Stimulated activated CD4-positive, alpha-beta T cell treated with anti-CD3 and anti-CD28 coated beads, Interleukin-15, amount 100 ng/mL, for 1 hour (primary cell): ENCODE measurements around the gene BBS9.
"Not testable (repeated sequence)": the region's sequence is repeated elsewhere in the genome, so short reads cannot be mapped to it uniquely, and the experiment has no call there.

Source experiments
- DNase-seq, 2 donors: peaks; one replicate each; pipeline ENCODE4 v3.0.0-alpha.2; 2020; ENCODE audit warnings: low read depth in 1 of 2, low spot score in 1 of 2

Gene BBS9

DNA sequence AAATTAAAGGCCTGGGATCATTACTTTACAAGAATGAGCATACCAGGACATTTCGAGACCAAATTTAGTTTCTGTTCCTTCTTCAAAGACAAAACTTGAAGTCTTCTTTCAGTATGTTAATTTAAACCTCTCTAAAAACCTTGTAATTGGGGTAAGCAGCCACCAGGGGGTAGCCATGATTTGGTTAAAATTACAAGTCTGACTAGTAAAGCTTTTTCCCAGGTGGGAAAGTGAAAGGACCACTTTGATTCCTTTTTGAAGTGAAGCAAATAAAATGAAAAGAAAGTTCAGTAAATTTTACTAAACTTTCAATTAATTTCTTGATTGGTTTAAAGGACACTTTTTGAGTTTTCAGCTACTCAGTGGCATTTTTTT, 294.3 kb downstream of the BBS9 start:
- DNase-seq = no peak

DNA sequence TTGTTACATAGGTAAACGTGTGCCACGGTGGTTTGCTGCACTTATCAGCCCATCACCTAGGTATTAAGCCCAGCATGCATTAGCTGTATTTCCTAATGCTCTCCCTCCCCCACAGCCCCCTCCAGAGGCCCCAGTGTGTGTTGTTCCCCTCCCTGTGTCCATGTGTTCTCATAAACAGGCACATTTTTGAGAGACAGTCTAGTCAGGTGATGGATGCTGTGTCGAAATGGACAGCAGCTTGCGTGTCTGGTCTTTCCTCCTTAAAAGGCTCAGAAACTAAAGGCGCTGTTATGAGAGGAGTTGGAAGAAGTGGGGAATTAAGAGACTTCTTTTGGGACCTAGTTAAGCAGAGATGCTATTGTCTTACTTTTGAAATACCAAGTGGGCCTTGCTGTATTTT, 296.0 kb downstream of the BBS9 start:
- DNase-seq = no peak

DNA sequence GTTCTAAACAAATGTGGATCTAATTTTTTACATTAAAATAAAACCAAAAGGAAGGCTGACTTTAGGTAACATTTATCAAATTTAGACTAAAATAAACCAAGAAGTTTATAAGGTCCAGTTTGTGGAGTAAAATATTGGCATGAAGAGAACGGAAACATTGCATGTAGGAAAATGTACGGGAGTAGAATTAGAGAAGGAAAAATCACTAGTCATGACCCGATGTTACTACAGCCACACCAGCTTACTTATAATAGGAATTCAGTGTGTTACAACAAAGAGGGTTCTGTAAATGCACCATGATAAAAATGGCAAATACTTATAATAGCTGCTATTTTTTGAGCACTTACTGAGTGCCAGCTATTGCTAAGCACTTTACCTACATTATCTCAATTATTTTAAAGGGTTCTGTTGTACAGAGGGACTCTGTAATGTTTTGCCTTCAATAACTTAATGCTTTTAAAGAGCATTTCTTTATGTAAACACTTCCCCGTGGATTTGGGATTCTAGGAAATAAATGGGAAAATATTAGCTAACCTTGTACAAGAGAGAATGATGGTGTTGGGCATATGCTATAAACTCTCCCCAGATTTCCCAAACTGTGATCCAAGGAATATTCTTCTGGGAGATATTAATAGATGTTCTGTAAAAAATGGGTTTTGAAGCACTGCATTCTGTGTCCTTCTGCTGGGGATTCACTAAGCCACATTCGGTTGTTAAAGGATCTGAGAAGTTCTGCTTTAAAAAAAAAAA, 296.7 kb downstream of the BBS9 start:
- no peak for DNase-seq

DNA sequence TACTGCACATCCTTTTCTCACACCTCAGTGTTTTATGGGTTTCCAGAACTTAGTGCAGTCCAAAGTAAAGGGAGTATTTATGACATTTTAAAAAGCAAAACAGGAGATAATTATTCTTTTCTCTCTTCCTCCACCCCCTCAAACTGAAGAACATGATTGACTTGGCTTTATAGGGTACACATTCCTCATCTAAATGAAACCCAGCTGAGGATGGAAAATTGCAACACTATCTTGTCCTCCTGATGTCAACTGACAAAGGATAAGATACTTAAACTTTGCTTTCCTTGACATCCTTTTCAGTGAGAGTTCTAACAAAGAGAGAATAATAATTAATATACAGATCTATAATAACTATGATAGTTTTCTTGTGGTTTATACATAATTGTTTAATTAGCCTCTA, 299.1 kb downstream of the BBS9 start:
- DNase-seq = no peak

DNA sequence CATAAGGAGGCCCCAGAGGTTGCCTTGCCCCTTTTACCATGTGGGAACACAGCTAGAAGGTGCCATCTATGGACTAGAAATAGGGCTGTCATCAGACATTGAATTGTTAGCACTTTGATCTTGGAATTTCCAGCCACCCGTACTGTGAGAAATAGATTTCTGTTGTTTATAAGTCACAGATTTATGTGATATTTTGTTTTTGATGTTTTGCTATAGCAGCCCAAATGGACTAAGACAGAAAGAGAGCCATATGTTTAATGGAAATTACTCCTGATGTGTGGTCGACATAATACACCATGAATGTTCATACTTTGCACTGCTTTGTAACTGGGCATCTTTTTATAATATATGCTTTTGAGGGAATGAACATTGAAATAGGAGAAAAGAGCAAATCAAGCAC, 302.2 kb downstream of the BBS9 start:
- DNase-seq = no peak

DNA sequence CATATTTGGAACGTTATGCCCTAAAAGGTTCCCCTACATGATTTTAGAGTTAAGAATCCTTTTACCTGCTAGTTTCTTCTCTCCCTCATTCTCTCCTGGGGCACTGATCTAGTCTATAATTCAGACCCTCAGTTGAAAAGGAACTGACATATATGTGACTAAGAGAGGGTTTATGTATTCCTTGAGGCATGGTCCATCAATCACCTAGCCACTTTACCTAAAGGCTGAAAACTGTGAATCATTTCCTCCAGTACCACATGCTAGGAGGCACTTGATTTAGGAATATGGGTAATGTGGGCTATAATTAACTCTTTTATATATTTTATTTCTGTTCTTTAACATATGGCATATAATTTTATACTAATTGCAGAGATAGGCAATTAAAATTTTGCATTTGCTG, 303.5 kb downstream of the BBS9 start:
- no peak for DNase-seq

DNA sequence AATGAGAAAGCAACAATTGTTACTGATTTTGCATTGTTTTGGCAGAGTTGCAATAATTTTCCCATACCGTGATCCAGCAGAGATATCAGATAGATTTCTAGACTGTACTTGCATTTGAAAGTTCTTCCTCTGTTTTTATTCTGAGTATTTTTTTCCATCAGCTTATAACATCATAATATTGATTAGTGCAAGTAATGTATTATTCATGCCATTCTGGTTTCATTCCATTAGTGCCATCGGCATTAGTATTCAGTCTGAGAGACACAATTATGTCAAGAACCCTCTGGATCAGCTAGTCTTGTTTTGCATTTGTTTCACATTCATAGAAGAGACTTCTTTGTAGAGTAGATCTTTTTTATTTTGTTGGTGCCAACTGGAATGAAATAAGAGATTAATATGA, 304.0 kb downstream of the BBS9 start:
- no peak for DNase-seq

DNA sequence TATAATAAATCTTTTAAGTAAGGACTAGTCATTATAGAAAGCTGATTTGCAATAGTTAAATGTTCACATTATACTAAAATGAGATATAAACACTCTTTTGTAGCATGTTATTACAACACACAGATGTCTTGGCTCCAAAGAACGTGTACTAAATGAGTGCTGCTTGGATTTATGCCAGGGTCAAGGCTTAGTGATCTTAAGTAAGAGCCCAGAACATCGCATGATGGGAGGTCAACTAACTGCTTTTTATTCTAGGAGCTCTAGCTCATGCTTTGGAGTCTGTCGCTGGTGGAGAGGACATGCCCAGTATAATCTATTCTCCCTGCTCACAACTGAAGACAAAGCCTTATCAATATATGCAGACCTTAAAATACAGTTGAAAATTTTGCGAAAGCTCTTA, 315.1 kb downstream of the BBS9 start:
- DNase-seq = no peak

DNA sequence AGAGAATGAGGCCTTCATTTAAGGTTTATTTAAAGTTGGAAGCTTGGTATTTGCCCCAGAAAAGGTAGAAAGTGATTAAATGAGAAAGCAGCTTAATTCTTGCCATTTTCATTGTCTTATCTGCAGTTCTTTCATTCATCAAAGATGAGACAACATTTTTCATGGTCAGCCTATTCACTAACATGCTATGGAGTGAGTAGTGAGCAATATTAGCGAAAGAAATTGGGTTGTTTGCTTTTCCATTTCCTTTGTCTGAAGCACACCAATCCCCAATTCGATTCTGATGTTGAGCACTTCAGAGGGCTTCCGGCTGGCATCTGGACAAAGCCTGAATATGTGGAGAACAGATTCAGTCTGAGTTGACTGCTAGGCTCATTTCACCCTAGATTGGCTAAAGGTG, 317.2 kb downstream of the BBS9 start:
- DNase-seq = no peak

DNA sequence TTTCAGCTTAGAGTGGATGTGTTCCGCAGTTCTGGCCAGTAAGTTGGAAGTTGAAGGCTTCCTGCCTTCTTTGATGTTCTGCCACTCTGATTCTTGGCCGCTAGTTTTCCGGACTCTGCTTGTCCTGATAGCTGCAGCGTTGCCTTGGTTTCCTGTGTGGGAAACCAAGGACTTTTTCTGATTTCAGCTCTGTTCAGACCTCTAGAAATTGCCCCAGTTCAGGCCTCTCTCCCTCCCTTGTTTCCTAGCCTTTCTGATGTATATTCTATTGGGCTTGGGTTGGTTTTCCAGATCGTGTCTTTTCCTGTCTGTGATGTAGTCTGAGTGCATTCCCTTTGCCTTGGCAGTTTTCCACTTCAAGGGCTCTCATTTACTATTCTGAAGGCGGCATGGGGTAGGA, 318.7 kb downstream of the BBS9 start:
- no peak for DNase-seq

DNA sequence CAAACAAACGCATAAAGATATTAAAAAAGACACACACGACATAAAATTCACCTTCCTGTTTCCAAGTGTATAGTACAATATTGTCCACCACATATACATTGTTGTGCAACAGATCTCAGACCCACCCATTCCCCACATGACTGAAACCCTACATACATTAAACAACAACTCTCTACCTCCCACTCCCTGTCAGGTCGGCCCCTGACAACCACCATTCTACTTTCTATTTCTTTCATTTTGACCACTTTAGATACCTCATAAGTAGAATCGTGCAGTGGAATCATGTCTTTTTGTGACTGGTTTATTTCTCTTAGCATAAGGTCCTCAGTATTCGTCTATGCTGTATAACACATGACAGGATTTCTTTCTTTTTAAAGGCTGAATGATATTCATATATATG, 320.5 kb downstream of the BBS9 start:
- no peak for DNase-seq

DNA sequence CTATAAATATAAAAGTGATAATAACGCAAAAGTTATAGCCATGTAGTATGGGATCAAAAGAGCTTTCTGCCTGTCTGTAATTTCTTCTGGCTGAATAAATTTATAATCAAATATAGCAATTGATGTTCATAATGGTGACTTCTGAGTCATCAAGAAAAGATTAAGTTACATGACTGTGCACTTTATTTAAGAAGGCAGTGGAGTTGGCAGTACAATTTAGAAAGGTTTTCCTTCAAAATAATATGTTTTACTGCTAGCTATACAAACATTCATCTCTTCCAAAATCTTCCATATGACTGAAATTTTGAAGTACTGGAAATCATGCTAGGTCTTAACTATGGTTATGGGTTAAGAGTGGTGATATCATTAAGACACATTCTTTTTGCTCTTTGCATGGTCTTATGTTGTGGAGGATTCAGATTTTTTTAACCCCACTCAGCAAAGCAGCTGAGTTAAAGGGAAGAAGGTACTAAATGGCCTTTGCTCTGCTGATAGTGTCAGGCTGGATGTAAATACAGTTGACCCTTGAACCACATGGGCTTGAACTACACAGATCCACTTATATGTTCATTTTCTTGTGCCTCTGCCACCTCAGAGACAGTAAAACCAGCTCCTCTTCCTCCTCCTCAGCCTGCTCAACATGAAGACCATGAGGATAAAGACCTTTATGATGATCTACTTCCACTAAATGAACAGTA, 323.6 kb downstream of the BBS9 start:
- DNase-seq = no peak

DNA sequence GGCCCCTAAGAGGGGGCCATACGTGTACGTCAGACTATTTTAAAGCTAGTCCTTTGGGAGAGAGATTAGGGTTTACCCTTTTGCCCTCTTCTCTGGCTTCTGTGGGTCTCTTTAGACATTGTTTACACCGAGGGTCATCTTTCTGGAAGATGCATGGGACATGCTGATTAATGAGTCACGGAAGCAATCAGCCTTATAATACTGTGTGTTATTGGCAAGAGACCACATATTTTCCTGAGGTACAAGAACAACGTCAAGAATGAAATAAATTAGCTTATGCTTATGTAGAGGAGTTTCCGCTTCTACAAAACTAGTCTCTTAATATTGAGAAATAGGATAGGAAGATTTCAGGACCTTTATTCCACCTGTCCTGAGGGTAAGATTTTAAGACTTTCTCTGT, 327.7 kb downstream of the BBS9 start:
- no peak for DNase-seq

DNA sequence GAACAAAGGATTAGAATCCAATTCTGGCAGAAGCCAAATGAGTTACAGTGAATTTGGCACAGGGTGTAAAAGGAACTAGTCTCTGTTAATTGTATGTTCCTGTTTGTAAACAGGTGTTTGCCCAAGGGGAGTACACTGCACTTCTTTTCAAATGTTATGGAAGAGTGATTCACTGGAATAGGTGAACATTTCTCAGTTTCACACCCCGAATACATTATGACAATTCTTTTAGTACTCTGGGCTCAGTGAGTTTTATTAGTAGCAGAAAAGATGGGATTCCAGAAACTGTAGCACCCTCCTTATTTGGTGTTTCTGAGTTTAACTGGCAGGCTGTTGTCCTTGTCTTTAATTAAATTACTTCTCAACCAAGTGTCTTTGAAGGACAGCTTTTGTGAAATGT, 329.2 kb downstream of the BBS9 start:
- no peak for DNase-seq

DNA sequence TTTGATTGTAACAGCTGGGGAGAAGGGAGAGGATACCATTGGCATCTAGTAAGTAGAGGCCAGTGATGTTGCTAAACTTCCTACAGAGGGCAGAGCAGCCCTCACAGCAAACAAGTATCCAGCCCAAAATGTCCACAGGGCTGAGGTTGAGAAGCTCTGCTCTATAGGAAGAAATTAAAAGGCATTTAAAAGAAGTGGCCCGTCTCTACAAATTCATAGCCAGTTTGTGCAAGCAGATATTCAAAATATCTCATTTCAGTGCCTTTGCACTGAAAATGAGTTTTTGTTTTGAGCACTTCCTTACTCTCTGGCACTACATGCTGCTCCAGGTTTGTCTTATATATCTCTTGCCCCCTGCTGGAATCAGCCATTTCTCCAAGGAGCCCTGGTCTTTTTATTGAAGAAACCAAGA, 330.0 kb downstream of the BBS9 start:
- no peak for DNase-seq

DNA sequence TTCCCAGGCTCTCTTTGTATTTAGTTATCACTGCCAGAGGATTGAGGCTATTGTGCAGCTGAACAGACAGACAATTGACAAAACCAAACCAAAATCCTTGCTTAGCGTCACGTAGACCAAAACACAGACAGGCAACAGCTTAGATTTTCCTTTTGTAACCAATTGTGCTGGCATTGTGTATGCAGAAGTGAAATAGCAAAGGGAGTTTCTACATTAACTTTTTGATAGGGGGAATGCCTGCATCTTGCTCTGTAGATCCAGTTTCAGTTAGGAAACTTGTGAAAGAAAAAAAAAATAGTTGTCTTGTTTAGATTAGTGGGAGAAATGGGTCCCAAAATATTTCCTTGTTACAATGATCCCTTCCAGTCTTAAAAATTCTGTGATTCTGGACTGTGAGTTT, 333.8 kb downstream of the BBS9 start:
- DNase-seq = no peak

DNA sequence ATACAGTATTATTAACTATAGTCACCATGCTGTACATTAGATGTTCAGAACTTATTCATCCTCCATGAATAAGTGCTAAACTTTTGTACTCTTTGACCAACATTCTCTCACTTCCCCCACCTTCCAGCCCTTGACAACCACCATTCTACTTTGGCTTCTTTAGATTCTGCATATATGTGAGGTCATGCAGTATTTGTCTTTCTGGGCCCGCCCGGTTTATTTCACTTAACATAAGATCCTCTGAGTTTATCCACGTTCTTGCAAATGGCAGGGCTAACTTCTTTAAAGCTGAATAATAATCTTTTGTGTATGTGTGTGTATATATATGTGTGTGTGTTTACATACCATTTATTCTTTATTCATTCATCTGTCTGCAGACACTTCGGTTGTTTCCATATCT, 336.8 kb downstream of the BBS9 start:
- DNase-seq = no peak

DNA sequence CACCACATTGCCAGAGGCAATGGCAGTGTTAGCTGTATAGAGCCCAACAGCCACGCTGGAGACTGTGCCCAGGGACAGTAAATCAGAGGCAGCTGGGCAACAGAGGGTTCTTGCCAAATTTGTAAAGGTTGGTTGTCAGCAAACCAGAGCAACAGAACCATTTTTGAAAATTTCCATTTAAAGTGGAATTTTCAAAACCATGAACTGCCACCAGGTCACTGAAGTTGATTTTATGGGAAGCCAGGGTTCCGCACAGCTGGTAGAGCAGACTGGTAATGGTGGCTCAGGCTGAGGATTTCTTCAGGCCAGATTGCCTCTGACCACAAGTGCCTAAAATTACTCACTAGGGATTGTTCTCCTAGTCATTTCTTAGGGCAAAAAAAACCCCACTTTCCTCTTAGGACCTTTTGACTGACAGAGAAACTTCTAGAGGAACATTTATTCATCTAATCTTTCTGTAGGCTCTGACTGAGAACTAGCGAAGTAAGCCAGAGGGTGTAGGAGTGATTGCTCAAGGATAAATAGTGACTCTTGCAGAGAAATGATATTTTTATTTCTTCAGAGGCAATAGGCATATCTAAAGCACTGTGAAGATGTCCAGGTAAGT, 342.4 kb downstream of the BBS9 start:
- no peak for DNase-seq

DNA sequence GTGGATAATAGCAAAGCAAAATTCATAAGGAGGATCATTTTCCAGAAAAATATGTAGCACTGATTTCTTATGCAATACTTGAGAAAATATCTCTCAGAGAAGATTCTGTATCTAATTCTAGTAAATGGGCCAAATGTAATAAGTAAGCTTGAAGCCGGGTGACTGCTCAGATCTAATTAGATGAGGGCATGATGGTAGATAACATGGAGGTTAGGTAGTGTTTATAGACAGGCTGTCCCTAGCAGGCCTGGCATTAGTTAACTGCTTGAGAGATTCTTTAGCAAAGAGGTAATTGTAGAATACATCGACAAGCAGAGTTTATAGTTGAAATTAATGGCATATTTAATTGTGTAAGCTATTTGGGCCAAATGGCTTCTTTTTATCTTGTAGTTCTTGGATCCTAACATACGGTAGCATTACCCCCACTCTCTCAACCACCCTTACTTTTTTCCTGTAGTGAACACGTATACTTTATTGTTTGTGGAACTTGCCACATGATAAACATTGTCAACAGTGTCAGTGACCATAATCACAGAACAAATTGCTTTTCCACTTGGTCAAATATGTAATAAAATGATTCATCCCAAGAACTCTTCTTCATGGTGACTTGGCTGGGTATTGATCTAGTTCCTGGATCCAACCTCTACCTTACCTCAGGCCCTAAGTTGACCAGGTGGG, 343.1 kb downstream of the BBS9 start:
- no peak for DNase-seq

DNA sequence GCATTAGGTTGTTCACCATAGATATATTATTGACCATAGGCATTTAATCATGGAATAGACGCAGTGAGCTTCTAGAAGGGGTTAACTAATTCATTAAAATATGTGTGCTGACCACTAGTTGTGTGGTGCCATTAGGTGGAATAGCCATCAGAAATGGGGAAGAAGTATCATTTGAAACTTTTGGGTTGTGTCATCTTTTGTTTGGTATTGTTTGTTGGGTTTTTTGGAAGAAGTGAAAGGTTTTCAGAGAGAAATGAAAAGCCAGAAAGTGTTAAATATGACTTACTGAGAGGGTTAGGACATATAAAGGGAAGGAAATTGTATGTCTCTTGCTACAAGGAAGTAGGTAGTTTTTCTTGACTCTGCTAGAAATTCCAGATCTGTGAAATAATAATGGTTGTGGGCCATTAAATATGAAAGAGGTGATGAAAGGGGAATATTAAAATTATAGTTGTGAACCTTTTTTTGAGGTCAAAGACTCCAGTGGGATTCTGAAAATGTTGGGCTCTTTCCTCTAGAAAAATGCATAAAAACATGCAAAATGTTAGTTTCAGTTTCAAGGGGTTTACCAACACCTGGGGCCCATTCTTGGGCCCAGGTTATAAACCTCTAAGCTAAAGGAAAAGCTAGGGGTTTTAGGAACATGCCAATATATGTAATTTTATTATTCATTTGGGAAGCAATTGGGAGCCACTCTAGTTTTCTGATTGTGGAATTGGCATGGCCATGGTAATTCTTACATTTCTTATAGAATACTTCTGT, 348.5 kb downstream of the BBS9 start:
- no peak for DNase-seq

DNA sequence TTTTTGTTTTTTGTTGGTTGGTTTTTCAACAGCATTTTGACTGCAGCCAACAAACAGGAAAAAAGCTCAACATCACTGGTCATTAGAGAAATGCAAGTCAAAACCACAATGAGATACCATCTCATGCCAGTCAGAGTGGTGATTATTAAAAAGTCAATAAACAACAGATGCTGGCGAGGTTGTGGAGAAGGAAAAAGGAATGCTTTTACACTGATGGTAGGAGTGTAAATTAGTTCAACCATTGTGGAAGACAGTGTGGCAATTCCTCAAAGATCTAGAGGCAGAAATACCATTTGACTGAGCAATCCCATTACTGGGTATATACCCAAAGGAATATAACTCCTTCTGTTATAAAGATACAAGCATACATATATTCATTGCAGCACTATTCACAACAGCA, 355.1 kb downstream of the BBS9 start:
- DNase-seq = not testable (repeated sequence)
